ENCODE data around the gene MSANTD1.

Gene MSANTD1

DNA sequence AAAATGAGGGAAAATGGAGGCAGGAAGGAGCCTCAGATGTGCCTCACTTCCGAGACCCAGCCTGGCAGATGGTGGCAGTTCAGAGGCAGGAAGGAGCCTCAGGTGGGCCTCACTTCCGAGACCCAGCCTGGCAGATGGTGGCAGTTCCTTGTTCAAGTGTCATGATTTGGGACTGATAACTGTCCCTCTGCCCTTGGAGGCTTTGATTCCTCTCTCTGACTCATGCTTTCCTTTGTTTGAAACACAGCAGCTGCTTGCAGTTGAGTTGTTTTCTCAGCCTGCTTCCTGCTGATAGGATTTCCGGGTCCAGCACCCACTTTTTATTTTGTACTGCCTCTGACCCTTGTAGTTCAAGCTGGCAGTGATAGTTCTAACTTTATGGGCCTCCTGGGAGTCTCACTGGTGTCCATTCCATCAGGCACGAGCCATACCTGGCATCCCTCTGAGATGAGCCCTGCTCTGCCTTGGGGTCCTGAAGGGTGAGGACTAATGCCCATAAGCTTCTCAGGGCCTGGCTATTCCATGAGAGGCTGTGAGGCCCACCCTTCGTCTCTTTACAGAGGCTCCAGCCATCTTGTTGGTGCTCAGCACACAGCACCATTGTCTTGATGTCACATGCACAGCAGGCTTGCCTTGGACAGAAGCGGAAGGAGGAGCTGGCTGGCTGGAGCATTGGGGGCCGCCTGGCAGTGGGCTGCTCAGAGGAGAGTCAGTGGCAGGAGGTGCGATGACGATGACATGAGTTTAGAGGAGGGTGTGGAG lies 56.8 kb downstream of the MSANTD1 start:
- H3K27me3 ChIP-seq (ENCODE audit: insufficient read depth, insufficient read length): no peaks in the 10 kb centered on the region
- no peak for TF ChIP-seq YY1 (IDR thresholded peaks at IDR 0.05; ENCODE audit: insufficient read depth, insufficient read length)
- TF ChIP-seq SUZ12 (IDR thresholded peaks at IDR 0.05; ENCODE audit: extremely low read depth, insufficient read depth, insufficient read length): no peak
- no peak for TF ChIP-seq ZNF274 (IDR thresholded peaks at IDR 0.05; ENCODE audit: low read depth, low read length)
- H3K9me3 ChIP-seq (ENCODE audit: insufficient read depth, low read length): no peaks in the 10 kb centered on the region
- no peak overlapping the region for H3K9ac ChIP-seq (ENCODE audit: insufficient read length, low read depth)
- H3K4me1 ChIP-seq (ENCODE audit: insufficient read depth, insufficient read length): peaks cover 17% of the 10 kb centered on the region
- no peak overlapping the region for H3K4me3 ChIP-seq (ENCODE audit: insufficient read length, low read depth)
- no peak for DNase-seq (ENCODE audit: low read depth, low spot score)
- H3K36me3 ChIP-seq (ENCODE audit: insufficient read depth, insufficient read length, low read length): no peaks in the 10 kb centered on the region
